GM15510 (cell line): ENCODE data around the gene SND1.

Experiments
- POLR2A ChIP-seq: IDR thresholded peaks from 3 replicates; pipeline ENCODE4 v1.6.1; 2011; ENCODE audit warnings: borderline replicate concordance; ENCODE audit not compliant: insufficient read length; ENCODE audit errors: extremely low read depth

SND1 gene

DNA sequence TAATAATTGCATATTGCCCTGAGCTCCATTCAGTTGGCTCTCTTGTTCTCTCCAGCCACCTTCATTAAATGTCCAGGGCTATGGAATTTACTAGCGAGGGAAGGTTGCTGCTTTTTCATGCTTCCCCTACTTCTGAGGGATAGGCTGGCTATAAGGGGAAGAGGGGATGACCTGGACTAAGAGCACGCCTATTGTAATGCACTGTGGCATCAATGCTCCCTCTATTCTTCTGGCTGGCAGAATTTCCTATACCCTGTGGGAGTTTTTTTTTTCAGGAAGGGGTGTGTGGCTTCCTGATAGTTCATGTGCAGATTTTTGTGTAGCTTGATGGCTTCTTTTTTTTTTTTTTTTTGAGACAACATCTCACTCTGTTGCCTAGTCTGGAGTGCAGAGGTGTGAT, 155.8 kb downstream of the SND1 start:
- no peak for TF ChIP-seq POLR2A

- TF ChIP-seq POLR2A = no peak
These were observed 157.3 kb downstream of the SND1 start for GRCh38 chr7:127809261-127809702.

DNA sequence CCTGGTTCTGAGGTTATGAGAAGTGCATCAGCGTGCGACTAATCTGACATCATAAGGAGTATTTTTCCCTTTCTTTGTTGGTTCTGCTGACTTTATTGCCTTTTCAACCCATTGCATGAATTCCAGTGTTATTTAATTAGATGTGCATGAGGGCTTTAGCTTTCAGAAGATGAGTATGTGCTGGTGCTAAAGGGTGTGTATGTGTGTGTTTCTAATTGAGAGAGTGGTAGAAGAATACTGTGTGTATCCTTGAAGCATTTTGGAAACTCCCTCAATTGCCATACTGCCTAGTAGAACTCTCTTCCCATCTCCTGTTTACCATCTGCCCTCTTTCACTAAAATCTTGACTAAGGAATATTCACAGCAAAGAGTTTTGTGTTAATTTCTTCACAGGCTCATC, 158.1 kb downstream of the SND1 start:
- no peak for TF ChIP-seq POLR2A

GRCh38 chr7:127810696-127811660, 159.0 kb downstream of the SND1 start:
- TF ChIP-seq POLR2A = no peak

DNA sequence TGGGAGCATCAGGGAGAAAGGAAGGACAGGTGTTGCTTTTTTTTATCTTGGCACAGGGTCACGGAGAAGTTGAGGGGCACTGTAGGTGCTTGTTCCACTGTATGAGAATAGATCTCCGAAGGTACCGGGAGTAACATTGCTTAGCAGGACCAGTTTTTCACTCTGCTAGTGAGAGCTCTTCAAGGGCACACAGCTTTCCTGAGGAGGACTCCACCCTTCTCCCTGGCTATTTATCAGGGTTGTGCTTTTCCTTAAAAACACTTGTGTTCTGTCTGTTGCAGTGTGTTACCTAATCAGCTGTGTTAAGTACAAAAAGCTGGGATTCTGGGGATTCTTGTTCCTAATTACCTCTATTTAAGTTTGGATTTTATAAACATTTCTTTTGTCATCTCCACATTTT, 160.5 kb downstream of the SND1 start:
- no peak for TF ChIP-seq POLR2A

- TF ChIP-seq POLR2A = no peak
These were observed 162.1 kb downstream of the SND1 start for GRCh38 chr7:127813991-127814541.

DNA sequence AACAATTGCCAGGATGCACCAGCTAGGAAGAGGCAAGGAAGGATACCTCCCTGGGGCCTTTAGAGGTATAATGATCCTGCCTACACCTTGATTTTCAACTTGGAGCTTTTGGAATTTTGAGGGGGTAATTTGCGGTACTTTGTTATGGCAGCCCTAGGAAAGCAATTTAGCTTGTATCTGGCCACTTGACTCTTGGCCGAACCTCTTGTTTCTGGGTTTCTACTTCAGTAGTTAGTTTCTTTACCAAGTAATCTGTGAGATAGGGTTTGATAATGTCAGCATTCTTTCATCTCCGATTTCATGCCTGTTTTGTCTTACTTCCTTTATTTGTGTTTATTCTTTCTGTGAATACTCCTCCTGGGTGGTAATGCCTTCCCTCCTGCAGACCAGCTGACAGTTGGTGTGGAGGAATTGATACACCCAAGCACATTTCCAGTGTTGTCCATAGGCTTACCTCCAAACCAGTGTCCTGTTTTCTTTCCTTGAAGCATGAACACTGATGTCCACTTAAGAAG, 163.7 kb downstream of the SND1 start:
- TF ChIP-seq POLR2A = no peak

- no peak for TF ChIP-seq POLR2A
These were observed 164.6 kb downstream of the SND1 start for GRCh38 chr7:127816354-127817190.

- no peak for TF ChIP-seq POLR2A
These were observed 165.5 kb downstream of the SND1 start for GRCh38 chr7:127817466-127817865.

GRCh38 chr7:127818306-127818705, 166.3 kb downstream of the SND1 start:
- no peak for TF ChIP-seq POLR2A

GRCh38 chr7:127819975-127820731, 168.2 kb downstream of the SND1 start:
- TF ChIP-seq POLR2A = no peak

GRCh38 chr7:127820732-127821085, 168.7 kb downstream of the SND1 start:
- no peak for TF ChIP-seq POLR2A

- no peak for TF ChIP-seq POLR2A
These were observed 169.2 kb downstream of the SND1 start for GRCh38 chr7:127821146-127821545.

DNA sequence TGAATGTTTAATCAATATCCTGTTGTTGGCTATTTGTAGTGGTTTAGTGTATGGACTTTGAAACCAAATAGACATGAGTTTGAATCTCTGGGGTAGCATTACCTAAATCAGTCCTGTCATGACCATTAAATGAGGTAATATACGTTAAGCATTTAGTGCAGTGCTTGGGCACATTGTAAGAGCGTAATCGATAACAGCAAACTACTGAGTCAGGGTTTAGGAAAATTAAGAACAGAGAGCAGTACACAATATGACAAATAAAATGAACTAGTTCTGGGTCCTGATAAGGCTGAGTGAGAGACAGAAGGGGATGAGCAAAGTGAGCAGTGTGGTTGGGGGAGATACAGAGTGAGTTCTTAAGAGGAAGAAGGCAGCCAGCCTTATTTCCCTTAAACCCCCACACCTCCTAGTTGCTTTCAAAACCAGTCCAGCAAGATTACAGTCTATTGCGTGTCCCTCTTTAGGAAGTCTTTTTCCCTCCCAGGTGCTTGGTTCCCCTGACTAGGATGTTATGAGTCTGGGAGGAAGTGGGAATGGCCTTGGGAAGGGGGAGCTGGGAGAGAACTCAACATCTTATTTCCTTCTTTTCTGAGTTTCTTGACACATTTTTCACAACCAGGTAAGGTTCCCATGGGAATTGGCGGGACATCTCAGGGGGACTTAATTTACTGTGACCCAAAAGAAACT, 171.0 kb downstream of the SND1 start:
- no peak for TF ChIP-seq POLR2A

- TF ChIP-seq POLR2A = no peak
These were observed 172.7 kb downstream of the SND1 start for GRCh38 chr7:127824682-127825081.
